ENCODE measurements around the gene HNRNPA3. TPM values are rescaled to one million over a fixed set of nuclear protein-coding genes. Genes with fewer than 3 reads are reported as not detected.
A peak's percentile ranks its signal among the peaks of the same experiment; 100 is the strongest.

HNRNPA3 gene
- total RNA-seq, 1 experiment from 2014 or later: 179 TPM

DNA sequence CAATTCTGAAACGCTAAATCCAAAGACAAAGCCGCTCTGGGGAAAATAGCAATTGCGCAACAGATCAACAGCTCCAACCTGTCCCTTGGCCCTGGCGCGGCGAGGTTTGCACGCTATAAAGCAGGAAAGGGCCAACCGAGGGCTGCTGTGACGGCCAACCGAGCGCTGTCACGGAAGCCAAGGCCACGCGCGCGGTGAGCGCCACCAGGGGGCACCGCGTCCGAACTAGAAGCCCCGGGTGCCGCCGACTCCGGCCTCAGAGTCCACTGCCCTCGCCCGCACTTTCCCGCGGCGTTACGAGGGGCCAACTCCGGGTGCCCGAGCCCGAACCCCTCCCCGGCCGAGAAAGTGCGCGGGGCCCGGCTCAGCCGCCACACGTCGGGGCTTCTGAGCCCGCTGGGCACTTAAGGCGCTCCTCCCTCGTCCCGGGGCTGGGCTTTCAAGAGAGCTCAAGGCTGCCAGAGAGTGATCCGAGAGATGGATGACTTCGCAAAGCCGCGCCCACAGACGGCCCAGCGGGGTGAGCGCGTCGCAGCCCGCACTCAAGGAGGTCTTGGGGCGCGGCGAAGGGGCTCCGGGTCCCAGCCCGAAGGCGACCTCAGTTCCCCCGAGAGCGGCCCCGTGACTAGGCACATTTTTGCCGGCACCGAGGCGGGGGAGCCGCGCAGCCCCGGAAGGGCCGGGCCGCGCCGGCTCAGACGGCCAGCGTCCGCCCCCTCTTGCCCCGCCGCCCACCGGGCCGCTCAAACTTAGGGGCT, 51.0 kb downstream of the HNRNPA3 start:
- Mint-ChIP-seq H3K4me1 (ENCODE audit: insufficient read depth, unreplicated experiment) (peaks cover 28% of the 10 kb centered on the region), H3K27ac (ENCODE audit: low read depth, unreplicated experiment) (peak overlapping the region; percentile 90), H3K4me3 (ENCODE audit: unreplicated experiment) (peak overlapping the region; percentile 89), H3K27me3 (ENCODE audit: insufficient read depth, unreplicated experiment) (no peaks in the 10 kb centered on the region), H3K36me3 (ENCODE audit: insufficient read depth, unreplicated experiment) (peaks cover 9% of the 10 kb centered on the region), H3K9me3 (ENCODE audit: unreplicated experiment) (no peaks in the 10 kb centered on the region)
- DNase-seq (ENCODE audit: unreplicated experiment): peak; percentile 99
- TF ChIP-seq, protein P1, sequence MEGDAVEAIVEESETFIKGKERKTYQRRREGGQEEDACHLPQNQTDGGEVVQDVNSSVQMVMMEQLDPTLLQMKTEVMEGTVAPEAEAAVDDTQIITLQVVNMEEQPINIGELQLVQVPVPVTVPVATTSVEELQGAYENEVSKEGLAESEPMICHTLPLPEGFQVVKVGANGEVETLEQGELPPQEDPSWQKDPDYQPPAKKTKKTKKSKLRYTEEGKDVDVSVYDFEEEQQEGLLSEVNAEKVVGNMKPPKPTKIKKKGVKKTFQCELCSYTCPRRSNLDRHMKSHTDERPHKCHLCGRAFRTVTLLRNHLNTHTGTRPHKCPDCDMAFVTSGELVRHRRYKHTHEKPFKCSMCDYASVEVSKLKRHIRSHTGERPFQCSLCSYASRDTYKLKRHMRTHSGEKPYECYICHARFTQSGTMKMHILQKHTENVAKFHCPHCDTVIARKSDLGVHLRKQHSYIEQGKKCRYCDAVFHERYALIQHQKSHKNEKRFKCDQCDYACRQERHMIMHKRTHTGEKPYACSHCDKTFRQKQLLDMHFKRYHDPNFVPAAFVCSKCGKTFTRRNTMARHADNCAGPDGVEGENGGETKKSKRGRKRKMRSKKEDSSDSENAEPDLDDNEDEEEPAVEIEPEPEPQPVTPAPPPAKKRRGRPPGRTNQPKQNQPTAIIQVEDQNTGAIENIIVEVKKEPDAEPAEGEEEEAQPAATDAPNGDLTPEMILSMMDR (IDR thresholded peaks at IDR 0.05; ENCODE audit: unreplicated experiment): peak; percentile 84
- BruUV-seq (replicated peaks): no TSS peak
- ChIA-PET CTCF (interaction anchor here (0.6 to 5.2 kb wide), 28 partner anchors 9 to 718 kb away, joined by 3 to 43 read pairs (median 10); no protein-coding TSS in a partner anchor), POLR2A (interaction anchor here (0.7 to 9.7 kb wide), 43 partner anchors 9 to 370 kb away, joined by 3 to 198 read pairs (median 11); partner anchors contain the start of genes AGPS and HNRNPA3)
- intact Hi-C loops (cut with micrococcal nuclease): loop anchor here (1.0 to 2.0 kb wide), 8 partner anchors 11 to 153 kb away; no protein-coding TSS in a partner anchor

DNA sequence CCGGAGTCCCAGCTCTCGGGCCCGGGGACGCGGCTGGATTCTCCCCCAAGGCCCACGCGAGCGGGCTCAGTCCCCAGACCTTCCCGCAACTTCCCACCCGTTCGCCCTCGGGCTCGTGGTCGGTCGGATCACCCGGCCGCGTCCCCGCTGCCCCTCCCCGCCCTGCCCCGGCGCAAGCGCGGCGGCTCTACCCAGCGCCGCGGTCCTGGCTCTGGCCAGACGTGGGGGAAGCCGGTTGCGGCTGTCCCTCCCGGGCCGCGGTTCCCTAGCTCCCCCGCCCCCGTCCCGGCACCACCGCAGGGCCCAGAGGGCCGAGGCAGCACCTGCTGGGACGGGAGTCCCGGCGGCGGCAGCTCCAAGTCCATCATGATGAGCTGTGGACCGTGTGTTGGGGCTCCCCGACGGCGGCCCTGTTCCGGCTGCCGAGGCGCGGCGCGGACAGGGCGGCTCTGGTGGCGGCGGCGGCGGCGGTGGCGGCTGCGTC, 51.7 kb downstream of the HNRNPA3 start:
- ChIA-PET CTCF (interaction anchor here (0.6 to 5.2 kb wide), 25 partner anchors 9 to 718 kb away, joined by 3 to 43 read pairs (median 10); no protein-coding TSS in a partner anchor), POLR2A (interaction anchor here (0.7 to 9.7 kb wide), 46 partner anchors 8 to 370 kb away, joined by 3 to 198 read pairs (median 10); partner anchors contain the start of genes AGPS and HNRNPA3)
- peak; percentile 39 for DNase-seq (ENCODE audit: unreplicated experiment)
- no TSS peak for BruUV-seq (replicated peaks)
- Mint-ChIP-seq H3K27ac (ENCODE audit: low read depth, unreplicated experiment) (peak overlapping the region; percentile 96), H3K4me1 (ENCODE audit: insufficient read depth, unreplicated experiment) (peaks cover 28% of the 10 kb centered on the region), H3K4me3 (ENCODE audit: unreplicated experiment) (peak overlapping the region; percentile 89), H3K27me3 (ENCODE audit: insufficient read depth, unreplicated experiment) (no peaks in the 10 kb centered on the region), H3K36me3 (ENCODE audit: insufficient read depth, unreplicated experiment) (peaks cover 9% of the 10 kb centered on the region), H3K9me3 (ENCODE audit: unreplicated experiment) (no peaks in the 10 kb centered on the region)
- TF ChIP-seq, protein P1 (IDR thresholded peaks at IDR 0.05; ENCODE audit: unreplicated experiment): no peak
- intact Hi-C loops (cut with micrococcal nuclease): no loop called here

DNA sequence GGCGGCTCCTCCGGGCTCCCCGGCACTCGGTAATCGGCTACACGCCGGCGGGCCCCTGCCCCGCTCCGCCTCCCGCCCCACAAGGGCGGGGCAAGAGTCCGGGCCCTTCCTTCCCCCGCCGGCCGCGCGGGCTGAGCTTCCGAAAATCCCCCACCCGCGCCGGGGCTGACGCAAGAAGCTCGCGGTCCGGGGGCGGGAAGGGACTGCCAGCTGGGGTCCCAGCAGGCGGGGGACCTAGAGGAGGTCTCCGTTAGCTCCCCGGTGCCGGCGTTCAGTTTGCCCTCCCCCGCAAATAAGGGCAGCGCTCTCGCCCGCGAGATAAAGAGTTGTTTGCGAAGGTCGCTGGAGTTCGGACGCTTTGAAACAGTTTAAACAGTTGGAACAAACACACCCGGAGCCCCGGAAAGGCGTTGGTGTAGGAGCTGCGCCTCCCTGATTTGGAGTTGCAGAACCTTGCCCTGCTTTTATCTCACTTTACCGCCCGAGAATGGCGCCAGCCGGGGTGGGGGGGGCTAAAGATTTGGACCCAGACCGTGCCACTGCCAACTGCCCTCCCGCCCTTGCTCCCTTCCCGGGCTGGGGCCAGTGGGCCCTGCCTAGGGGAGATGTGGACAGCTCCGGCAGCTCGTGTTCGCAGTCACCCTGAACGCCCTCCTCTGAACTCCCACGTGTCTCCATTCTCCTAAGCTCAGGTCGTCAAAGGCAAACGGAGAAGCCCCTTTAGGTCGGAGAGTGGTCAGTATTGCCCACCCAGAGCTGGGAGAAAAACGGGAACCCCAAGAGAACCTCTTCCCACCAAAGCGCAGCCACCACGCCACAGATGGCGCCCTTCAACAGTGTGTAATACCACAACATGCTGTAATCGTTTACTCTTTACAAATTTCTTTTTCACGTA, 52.3 kb downstream of the HNRNPA3 start, which contains the start of gene NFE2L2:
Gene NFE2L2 (minus strand): TSS at position 35 of the 895 bp plus-strand sequence. CDS start 151 bp downstream, outside the sequence.
- no peaks in the 10 kb centered on the region for H3K27me3 Mint-ChIP-seq (ENCODE audit: insufficient read depth, unreplicated experiment)
- DNase-seq (ENCODE audit: unreplicated experiment): peak; percentile 89
- BruUV-seq (replicated peaks): TSS peak; percentile 72
- peaks cover 7% of the 10 kb centered on the region for H3K36me3 Mint-ChIP-seq (ENCODE audit: insufficient read depth, unreplicated experiment)
- peaks cover 28% of the 10 kb centered on the region for H3K4me1 Mint-ChIP-seq (ENCODE audit: insufficient read depth, unreplicated experiment)
- POLR2A ChIA-PET: interaction anchor here (0.6 to 9.7 kb wide), 39 partner anchors 8 to 805 kb away, joined by 3 to 198 read pairs (median 22); partner anchors contain the start of genes AGPS and HNRNPA3
- no peaks in the 10 kb centered on the region for H3K9me3 Mint-ChIP-seq (ENCODE audit: unreplicated experiment)
- peak within 1 kb of the TSS; percentile 96 for H3K27ac Mint-ChIP-seq (ENCODE audit: low read depth, unreplicated experiment)
- intact Hi-C loops (cut with micrococcal nuclease): no loop called here
- CTCF ChIA-PET: interaction anchor here (1.0 to 5.2 kb wide), 20 partner anchors 8 to 151 kb away, joined by 3 to 43 read pairs (median 16); no protein-coding TSS in a partner anchor
- peak within 1 kb of the TSS; percentile 89 for H3K4me3 Mint-ChIP-seq (ENCODE audit: unreplicated experiment)
- TF ChIP-seq, protein P1 (IDR thresholded peaks at IDR 0.05; ENCODE audit: unreplicated experiment): no peak

All from MCF 10A (cell line).